ENCODE results near the gene ACTR1B. TPM values are rescaled to one million over a fixed set of nuclear protein-coding genes. Genes with fewer than 3 reads are reported as not detected.
"Not testable (repeated sequence)": the region's sequence is repeated elsewhere in the genome, so short reads cannot be mapped to it uniquely, and the experiment has no call there.

The ACTR1B gene
- total RNA-seq, 1 experiment from 2014 or later = 33.8 TPM

DNA sequence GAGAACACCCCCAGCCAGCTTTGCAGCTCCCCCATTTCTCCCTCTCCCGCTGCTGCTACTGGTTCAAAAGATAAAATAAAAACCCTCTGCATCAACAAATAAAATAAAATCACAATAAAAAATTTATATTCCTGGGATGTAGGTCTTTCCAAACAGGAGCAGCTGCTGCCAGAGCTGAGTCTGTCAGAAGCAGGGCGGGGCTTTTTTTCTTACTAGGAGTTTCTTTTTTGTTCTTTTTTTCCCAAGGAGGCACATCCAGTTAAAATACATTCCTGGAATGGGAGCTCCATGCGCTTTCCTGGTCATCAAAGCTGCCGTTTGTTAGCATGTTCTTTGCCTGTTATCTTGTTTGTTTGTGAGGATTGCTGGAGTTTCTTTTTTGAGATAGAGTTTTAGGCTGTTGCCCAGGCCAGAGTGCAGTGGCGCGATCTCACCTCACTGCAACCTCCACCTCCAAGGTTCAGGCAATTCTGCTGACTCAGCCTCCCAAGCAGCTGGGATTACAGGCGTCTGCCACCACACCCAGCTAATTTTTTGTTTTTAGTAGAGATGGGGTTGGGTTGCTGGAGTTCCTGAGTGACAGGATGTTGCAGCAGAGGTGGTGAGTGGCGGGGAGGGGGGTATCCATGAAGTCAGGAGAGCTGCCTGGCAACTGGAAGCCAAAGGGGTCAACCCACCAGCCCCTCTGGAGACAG, 38.3 kb downstream of the ACTR1B start:
- not testable (repeated sequence) for H4K5ac ChIP-seq (ENCODE audit: insufficient read length, low read depth, low read length); H3K23ac ChIP-seq (ENCODE audit: insufficient read length, low read depth, low read length); H2AFZ ChIP-seq (ENCODE audit: low read length); H3K27me3 ChIP-seq (ENCODE audit: insufficient read depth, low read length); H3K27ac ChIP-seq (ENCODE audit: insufficient read length, low read depth, low read length); H3T11ph ChIP-seq (ENCODE audit: low read length); H4K91ac ChIP-seq (ENCODE audit: insufficient read length, low read depth, low read length); H3K9ac ChIP-seq (ENCODE audit: extremely low read depth, insufficient read length, low read length); H2BK5ac ChIP-seq (ENCODE audit: insufficient read length, low read length); H4K20me1 ChIP-seq (ENCODE audit: control insufficient read depth, insufficient read depth, insufficient read length); DNase-seq; H3K18ac ChIP-seq (ENCODE audit: insufficient read length, low read depth, low read length); H3K9me3 ChIP-seq (ENCODE audit: control insufficient read depth, low read depth, low read length); H2BK20ac ChIP-seq (ENCODE audit: low read depth, low read length, poor library complexity, severe bottlenecking); H3K14ac ChIP-seq (ENCODE audit: insufficient read depth, low read length); H3K9me3 Mint-ChIP-seq; H3K4me2 ChIP-seq (ENCODE audit: insufficient read depth, insufficient read length, low read length); H3K4ac ChIP-seq (ENCODE audit: low read depth, low read length); H4K8ac ChIP-seq (replicated peaks; ENCODE audit: insufficient read length, low read depth, low read length); H3K79me2 ChIP-seq (ENCODE audit: insufficient read depth, low read length); H3K79me1 ChIP-seq (ENCODE audit: insufficient read depth, low read depth, low read length, poor library complexity, severe bottlenecking); H3K27me3 Mint-ChIP-seq (ENCODE audit: low read depth); H2BK15ac ChIP-seq (ENCODE audit: low read depth, low read length); H2BK120ac ChIP-seq (ENCODE audit: low read depth, low read length, poor library complexity, severe bottlenecking); H3K4me3 Mint-ChIP-seq; H3K56ac ChIP-seq (ENCODE audit: insufficient read length, low read depth, low read length); H3K27ac Mint-ChIP-seq; H3K23me2 ChIP-seq (ENCODE audit: insufficient read length, low read depth, low read length, poor library complexity, severe bottlenecking); H2BK12ac ChIP-seq (ENCODE audit: insufficient read length, low read depth, low read length); H3K36me3 Mint-ChIP-seq (ENCODE audit: insufficient read depth in 1 of 3, low read depth in 3 of 3); H3K4me1 ChIP-seq (ENCODE audit: insufficient read depth, low read length); H2AK5ac ChIP-seq (ENCODE audit: insufficient read length, low read length)
- H3K4me1 Mint-ChIP-seq = peaks cover 2 to 12% of the 10 kb centered on the region in 2 experiments; a peak in 3 of 4 replicates
- WGBS (ENCODE audit: extremely low coverage, insufficient read length, low lambda C conversion rate) = no CpG with 5 or more reads among the region's 8 CpGs

DNA sequence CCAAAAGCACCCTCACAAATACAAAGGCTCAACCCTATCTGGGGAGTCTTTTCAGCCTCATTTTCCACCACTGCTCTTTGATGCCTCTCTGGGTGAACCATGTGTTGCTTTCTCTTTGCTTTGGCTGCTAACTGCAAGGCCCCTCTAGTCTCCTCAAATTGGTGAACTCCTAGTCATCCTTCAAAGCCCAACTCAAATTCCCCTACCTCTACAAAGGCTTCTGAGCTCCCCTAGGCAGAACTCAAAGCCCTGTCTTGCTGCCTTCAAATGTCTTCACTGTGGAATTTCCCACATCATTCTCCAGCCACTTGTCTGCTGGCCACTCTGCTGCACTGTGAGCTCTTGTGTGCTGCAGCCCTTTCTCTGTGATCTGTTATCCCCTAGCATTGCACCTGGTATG, 40.9 kb downstream of the ACTR1B start:
- not testable (repeated sequence) for H2BK12ac ChIP-seq (ENCODE audit: insufficient read length, low read depth, low read length); H3K79me2 ChIP-seq (ENCODE audit: insufficient read depth, low read length); H3K23ac ChIP-seq (ENCODE audit: insufficient read length, low read depth, low read length); H4K20me1 ChIP-seq (ENCODE audit: control insufficient read depth, insufficient read depth, insufficient read length); H3K23me2 ChIP-seq (ENCODE audit: insufficient read length, low read depth, low read length, poor library complexity, severe bottlenecking); H3K27me3 Mint-ChIP-seq (ENCODE audit: low read depth); H3K9me3 ChIP-seq (ENCODE audit: control insufficient read depth, low read depth, low read length); H3K27ac ChIP-seq (ENCODE audit: insufficient read length, low read depth, low read length); H3K79me1 ChIP-seq (ENCODE audit: insufficient read depth, low read depth, low read length, poor library complexity, severe bottlenecking); H2AFZ ChIP-seq (ENCODE audit: low read length); H3T11ph ChIP-seq (ENCODE audit: low read length); H3K9ac ChIP-seq (ENCODE audit: extremely low read depth, insufficient read length, low read length); H3K4me2 ChIP-seq (ENCODE audit: insufficient read depth, insufficient read length, low read length); H3K36me3 Mint-ChIP-seq (ENCODE audit: insufficient read depth in 1 of 3, low read depth in 3 of 3); H3K4me1 ChIP-seq (ENCODE audit: insufficient read depth, low read length); H3K27me3 ChIP-seq (ENCODE audit: insufficient read depth, low read length); H2BK15ac ChIP-seq (ENCODE audit: low read depth, low read length); H2BK20ac ChIP-seq (ENCODE audit: low read depth, low read length, poor library complexity, severe bottlenecking); H2BK120ac ChIP-seq (ENCODE audit: low read depth, low read length, poor library complexity, severe bottlenecking); H2BK5ac ChIP-seq (ENCODE audit: insufficient read length, low read length); H4K5ac ChIP-seq (ENCODE audit: insufficient read length, low read depth, low read length); H4K8ac ChIP-seq (replicated peaks; ENCODE audit: insufficient read length, low read depth, low read length); DNase-seq; H3K18ac ChIP-seq (ENCODE audit: insufficient read length, low read depth, low read length); H4K91ac ChIP-seq (ENCODE audit: insufficient read length, low read depth, low read length); H2AK5ac ChIP-seq (ENCODE audit: insufficient read length, low read length); H3K14ac ChIP-seq (ENCODE audit: insufficient read depth, low read length); H3K56ac ChIP-seq (ENCODE audit: insufficient read length, low read depth, low read length); H3K4ac ChIP-seq (ENCODE audit: low read depth, low read length); H3K9me3 Mint-ChIP-seq
- H3K4me1 Mint-ChIP-seq = peaks cover 7 to 19% of the 10 kb centered on the region in 2 experiments
- peak overlapping the region in 1 of 2 experiments; percentile 1; a peak in 1 of 5 replicates for H3K4me3 Mint-ChIP-seq
- H3K27ac Mint-ChIP-seq = peak overlapping the region in 1 of 3 experiments; percentile 19; a peak in 1 of 7 replicates
